C4-2B (cell line): Measurements from ENCODE around the gene NPS.

Experiments used
- H3K27ac ChIP-seq: fragments of 450-650 bp; 2 replicates; pipeline ENCODE4 v1.5.1; 2017
- ZFX ChIP-seq: fragments of 450-650 bp; IDR thresholded peaks from 2 replicates; pipeline ENCODE4 v1.6.1; 2017
- TF ChIP-seq, protein P1 (sequence below): fragments of 450-650 bp; conservative IDR thresholded peaks from 2 replicates; pipeline ENCODE4 v1.5.1; 2017; ENCODE audit warnings: mild to moderate bottlenecking

Gene NPS

DNA sequence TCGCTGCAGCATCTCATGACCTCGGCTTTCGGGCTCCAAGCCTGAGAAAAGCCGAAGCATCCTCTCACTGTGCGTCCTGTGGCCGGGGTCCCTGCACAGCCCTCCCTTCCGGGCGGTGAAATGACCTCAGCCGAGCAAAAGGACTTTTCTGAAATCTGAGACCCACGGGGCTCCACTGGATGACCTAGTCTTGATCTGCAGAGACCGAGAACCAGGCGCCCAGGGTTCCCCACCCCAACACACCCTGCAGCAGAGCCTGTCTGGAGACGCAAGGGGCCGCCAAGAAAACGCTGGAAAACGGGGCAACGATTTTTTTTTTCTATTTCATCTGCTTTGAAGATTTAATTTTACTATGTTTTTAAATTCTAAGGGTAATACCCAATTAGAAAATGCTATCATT lies 31.7 kb downstream of the NPS start:
- H3K27ac ChIP-seq: no peak overlapping the region
- TF ChIP-seq, protein P1, sequence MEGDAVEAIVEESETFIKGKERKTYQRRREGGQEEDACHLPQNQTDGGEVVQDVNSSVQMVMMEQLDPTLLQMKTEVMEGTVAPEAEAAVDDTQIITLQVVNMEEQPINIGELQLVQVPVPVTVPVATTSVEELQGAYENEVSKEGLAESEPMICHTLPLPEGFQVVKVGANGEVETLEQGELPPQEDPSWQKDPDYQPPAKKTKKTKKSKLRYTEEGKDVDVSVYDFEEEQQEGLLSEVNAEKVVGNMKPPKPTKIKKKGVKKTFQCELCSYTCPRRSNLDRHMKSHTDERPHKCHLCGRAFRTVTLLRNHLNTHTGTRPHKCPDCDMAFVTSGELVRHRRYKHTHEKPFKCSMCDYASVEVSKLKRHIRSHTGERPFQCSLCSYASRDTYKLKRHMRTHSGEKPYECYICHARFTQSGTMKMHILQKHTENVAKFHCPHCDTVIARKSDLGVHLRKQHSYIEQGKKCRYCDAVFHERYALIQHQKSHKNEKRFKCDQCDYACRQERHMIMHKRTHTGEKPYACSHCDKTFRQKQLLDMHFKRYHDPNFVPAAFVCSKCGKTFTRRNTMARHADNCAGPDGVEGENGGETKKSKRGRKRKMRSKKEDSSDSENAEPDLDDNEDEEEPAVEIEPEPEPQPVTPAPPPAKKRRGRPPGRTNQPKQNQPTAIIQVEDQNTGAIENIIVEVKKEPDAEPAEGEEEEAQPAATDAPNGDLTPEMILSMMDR: no peak
- no peak for TF ChIP-seq ZFX

DNA sequence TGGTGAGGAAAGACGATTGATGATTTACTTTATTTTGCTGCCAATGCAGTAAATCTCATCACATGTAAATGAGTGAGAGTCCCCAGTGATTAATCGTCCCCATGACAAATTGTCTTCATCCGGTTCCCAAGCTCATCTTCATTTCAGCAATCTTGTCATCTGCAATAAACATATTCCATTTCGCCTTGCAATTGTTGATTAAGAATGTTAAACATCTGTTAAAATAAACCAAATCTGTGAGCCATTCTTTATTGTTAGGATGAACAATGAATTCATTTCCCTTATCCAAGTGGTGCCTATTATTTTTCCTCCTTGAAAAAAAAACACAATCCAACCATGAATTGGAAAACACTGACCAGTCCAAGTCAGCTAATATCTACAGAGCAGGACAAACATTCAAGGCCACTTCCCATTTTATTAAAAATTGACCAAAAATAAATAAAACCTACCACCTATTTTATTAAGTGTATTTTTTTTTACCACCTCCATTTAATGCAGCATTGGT lies 36.5 kb downstream of the NPS start:
- no peak overlapping the region for H3K27ac ChIP-seq
- TF ChIP-seq, protein P1: no peak
- no peak for TF ChIP-seq ZFX

DNA sequence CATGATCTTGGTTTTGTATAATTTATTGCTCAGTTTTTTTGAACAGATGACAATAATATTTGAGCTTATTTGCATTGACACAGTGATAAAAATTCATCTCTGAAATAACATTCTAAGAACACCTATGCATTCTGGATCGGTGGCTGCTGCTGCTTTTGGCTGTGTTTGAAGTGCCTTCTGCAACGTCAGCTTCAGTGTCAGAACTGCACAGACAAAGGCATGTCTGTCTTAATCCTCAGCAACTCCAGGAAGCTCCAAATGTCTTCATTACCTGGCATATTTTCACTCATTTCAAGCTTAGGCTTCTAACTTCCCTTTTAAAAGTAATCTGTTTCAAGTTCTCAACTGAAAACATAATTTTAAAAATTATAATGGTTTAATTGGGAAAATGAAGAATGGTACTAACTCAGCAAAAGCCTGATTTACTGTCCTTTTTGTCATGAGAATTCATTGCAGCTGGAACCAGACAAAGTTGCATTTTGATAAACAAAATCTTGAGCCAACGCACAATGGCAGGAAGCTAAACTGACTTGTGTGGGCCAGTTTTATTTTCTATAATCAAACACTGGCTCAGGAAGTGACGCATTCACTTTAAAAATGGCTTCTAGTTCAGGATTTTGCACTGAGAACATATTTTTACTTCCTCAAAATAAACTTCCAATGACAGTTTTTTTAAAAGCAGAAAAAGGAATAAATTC lies 38.7 kb downstream of the NPS start:
- no peak for TF ChIP-seq ZFX
- TF ChIP-seq, protein P1: no peak
- no peak overlapping the region for H3K27ac ChIP-seq

DNA sequence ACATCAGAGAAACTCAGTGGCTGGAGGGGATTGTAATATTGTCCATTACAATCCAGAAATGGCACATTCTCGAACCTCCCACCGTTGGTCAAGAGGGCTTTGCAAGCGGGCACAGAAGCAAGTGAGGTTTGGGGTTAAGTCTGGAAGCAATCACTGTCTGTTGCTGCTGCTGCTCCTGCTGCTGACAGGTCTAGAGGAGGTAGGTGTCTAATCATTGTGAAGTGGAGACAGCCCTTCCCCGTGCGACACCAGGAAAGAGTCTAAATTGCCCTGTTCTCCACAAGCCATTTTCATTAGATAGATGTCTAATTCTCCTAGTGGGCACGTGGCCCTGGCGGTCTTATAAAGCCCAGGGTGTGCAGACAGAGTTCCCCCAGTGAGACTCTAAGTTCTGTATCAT lies 43.5 kb downstream of the NPS start:
- TF ChIP-seq, protein P1: no peak
- no peak for TF ChIP-seq ZFX
- H3K27ac ChIP-seq: no peak overlapping the region

DNA sequence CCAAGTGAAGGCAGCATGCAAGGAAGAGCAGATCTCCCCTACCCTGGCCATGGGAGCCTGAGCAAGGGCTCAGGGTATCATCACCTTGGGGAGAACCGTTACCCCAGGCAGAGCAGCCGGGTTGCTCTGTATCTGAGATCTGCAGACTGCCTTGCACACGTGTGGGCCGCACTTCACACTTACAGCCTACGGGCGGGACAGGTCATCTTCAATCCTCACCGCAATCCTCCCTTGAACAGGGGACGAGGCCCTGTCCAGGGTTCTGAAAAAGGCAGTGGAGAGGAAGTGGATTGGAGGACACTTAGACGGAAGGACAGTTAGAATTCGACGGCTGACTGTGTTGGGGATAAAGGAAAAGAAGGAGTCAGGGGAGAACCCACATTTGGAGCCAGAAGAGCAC lies 51.4 kb downstream of the NPS start:
- TF ChIP-seq, protein P1: no peak
- no peak for TF ChIP-seq ZFX
- H3K27ac ChIP-seq: no peak overlapping the region
